Uterus (tissue), 4 donors: ENCODE measurements around the gene CFAP65. TPM values are rescaled to one million over a fixed set of nuclear protein-coding genes. Genes with fewer than 3 reads are reported as not detected.
A peak's percentile ranks its signal among the peaks of the same experiment; 100 is the strongest.

Experiments used
- DNase-seq, 2 donors: peaks; one replicate each; pipeline ENCODE4 v3.0.0-alpha.2; 2019 to 2020
- H3K27ac ChIP-seq, 2 donors: fragments of 200-600 bp; sonication (generic); 1 replicate in 1 of 2; 2 replicates in 1 of 2; pipeline ENCODE4 v1.5.1; 2016 to 2018
- H3K27me3 ChIP-seq, 2 donors: fragments of 200-600 bp; sonication (generic); one replicate each; pipeline ENCODE4 v1.5.1; 2018 to 2019; ENCODE audit warnings: control low read depth in 1 of 2
- H3K36me3 ChIP-seq, 2 donors: fragments of 200-600 bp; sonication (generic); one replicate each; pipeline ENCODE4 v1.5.1; 2019; ENCODE audit warnings: control low read depth in 1 of 2
- H3K4me1 ChIP-seq, 2 donors: fragments of 200-600 bp; sonication (generic); one replicate each; pipeline ENCODE4 v1.5.1; 2018 to 2019; ENCODE audit warnings: control low read depth in 1 of 2
- H3K4me3 ChIP-seq, 2 donors: fragments of 200-600 bp; sonication (generic); 1 replicate in 1 of 2; 2 replicates in 1 of 2; pipeline ENCODE4 v1.5.1; 2018 to 2019; ENCODE audit warnings: mild to moderate bottlenecking in 1 of 2
- H3K9me3 ChIP-seq, 2 donors: fragments of 200-600 bp; sonication (generic); one replicate each; pipeline ENCODE4 v1.5.1; 2019; ENCODE audit warnings: control low read depth in 1 of 2
- POLR2A ChIP-seq, 2 donors: fragments of 450-650 bp; IDR thresholded peaks; one replicate each; pipeline ENCODE4 v1.6.1; 2016; ENCODE audit warnings: antibody characterized with exemption in 2 of 2, mild to moderate bottlenecking in 1 of 2, moderate library complexity in 1 of 2
- intact Hi-C: fragments of 100-400 bp; cut with DNase I; formaldehyde crosslinking; loops from one replicate; pipeline ENCODE4 v1.15.1; 2023; ENCODE audit warnings: low total_unique reads
- total RNA-seq, 4 donors: library from RNA; depleted of rRNA in 3 of 4; stranded (reverse); fragments of >200 nt in 3 of 4; gene quantifications; one replicate each; pipeline versions ENCODE4 v1.1.0 to v1.2.4, GENCODE V29; 2014 to 2023
- TF ChIP-seq, protein P1 (sequence below), 4 experiments: fragments of 200-600 bp in 2 of 4; fragments of 450-650 bp in 2 of 4; sonication (generic) in 2 of 4; IDR thresholded peaks; one replicate each; pipeline ENCODE4 v1.5.1; 2016 to 2019; ENCODE audit warnings: antibody characterized with exemption in 4 of 4, mild to moderate bottlenecking in 2 of 4, moderate library complexity in 1 of 4
- donor health status: DM: yes; HTN: yes; CAD: no.

Gene CFAP65
- total RNA-seq, 4 donors from 2014 or later = 0.21 to 3.5 (median 1.9) TPM

DNA sequence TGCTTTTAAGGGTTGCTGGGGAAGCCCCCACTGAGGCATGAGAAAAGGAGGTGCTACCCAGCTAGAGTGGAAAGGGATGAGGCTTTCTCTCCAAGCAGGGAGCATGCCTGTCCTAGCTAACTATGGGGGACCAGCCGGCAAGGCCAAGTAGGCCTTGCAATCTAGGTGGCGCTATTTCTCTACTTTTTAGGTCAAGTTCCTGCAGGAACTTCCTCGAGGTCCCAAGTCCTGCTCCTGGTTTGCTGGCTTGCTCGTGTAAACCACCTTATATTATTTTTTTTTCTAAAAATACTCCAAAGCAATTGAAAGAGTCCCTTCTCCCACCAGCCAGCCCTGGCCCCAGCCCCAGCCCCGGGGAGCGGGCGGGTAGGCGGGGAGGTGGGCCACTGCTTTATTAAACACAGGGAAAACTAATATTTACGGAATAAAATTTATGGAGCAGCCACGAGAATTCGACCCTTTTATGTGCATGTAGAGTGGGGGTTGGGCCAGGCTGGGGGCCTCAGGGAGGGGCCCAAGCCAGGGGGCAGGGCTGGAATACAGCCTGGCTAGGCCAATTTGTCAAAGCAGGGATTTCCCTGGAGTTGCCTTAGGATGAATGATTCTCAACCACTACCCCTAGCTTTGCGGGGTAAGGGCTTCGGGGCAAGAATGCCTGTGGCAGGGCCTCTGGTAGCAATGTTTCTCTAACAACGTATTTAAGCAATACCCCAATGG is 32.3 kb upstream of the CFAP65 start:
- Histone ChIP-seq H3K4me1 (no peaks in the 10 kb centered on the region), H3K27me3 (no peaks in the 10 kb centered on the region), H3K27ac (no peak overlapping the region), H3K9me3 (no peaks in the 10 kb centered on the region), H3K4me3 (no peak overlapping the region), H3K36me3 (no peaks in the 10 kb centered on the region)
- TF ChIP-seq, protein P1, sequence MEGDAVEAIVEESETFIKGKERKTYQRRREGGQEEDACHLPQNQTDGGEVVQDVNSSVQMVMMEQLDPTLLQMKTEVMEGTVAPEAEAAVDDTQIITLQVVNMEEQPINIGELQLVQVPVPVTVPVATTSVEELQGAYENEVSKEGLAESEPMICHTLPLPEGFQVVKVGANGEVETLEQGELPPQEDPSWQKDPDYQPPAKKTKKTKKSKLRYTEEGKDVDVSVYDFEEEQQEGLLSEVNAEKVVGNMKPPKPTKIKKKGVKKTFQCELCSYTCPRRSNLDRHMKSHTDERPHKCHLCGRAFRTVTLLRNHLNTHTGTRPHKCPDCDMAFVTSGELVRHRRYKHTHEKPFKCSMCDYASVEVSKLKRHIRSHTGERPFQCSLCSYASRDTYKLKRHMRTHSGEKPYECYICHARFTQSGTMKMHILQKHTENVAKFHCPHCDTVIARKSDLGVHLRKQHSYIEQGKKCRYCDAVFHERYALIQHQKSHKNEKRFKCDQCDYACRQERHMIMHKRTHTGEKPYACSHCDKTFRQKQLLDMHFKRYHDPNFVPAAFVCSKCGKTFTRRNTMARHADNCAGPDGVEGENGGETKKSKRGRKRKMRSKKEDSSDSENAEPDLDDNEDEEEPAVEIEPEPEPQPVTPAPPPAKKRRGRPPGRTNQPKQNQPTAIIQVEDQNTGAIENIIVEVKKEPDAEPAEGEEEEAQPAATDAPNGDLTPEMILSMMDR (IDR thresholded peaks at IDR 0.05) = peak in 2 of 4 experiments; percentile 12 to 24
- TF ChIP-seq POLR2A (IDR thresholded peaks at IDR 0.05) = no peak
- intact Hi-C loops = no loop called here
- DNase-seq = no peak

DNA sequence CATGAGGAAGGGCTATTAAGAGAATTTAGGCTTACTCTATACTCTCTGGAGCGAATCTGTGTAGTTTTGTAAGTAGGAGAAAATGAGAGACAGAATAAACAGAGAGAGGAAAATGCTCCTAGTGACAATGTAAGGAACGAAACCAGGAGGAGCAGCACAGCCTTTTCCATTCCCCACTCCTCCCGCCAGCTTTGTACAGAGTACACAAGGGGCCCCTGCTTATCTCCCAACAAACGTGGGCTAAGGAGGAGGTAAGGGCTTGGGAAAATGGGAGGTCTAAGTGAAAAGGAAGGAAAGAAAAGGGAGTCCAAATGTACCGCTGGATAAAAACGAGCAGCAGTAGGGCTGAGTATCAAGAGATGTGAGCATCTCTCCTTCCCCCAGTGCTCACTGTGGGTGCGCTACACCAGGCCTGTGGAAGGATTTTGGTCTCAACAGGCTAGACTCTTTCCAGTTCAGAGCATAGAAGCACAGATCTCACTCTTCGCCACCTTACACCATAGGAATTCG is 31.5 kb upstream of the CFAP65 start:
- Histone ChIP-seq H3K27me3 (no peaks in the 10 kb centered on the region), H3K9me3 (no peaks in the 10 kb centered on the region), H3K27ac (no peak overlapping the region), H3K36me3 (no peaks in the 10 kb centered on the region), H3K4me3 (no peak overlapping the region), H3K4me1 (no peaks in the 10 kb centered on the region)
- DNase-seq = no peak
- intact Hi-C loops = no loop called here
- TF ChIP-seq, protein P1 (IDR thresholded peaks at IDR 0.05) = no peak
- TF ChIP-seq POLR2A (IDR thresholded peaks at IDR 0.05) = no peak

GRCh38 chr2:219071131-219071816 is 30.0 kb upstream of the CFAP65 start:
- intact Hi-C loops = no loop called here
- no peaks in the 10 kb centered on the region for H3K36me3 ChIP-seq

DNA sequence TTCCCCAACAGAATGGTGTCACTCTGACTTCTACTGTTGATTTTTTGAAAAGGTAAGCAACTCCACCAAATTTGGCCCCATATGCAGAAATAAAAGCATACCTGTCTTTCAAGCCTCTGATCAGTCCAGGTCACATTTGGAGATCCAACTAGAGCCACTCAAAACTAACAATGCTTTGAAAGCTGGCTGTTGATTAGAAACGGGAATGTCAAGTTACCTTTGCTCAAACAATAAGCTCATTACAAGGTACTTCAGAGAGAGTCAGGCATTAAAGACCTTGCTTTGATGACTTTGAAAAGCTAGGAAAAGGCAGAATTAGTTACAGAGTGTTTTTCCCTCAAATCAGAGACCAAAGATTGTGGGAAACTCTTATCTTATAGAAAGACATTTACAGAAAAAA is 24.2 kb upstream of the CFAP65 start:
- no peak overlapping the region for H3K27ac ChIP-seq
- H3K27me3 ChIP-seq = peaks cover 7 to 13% of the 10 kb centered on the region in 2 donors
- TF ChIP-seq, protein P1 (IDR thresholded peaks at IDR 0.05) = no peak
- intact Hi-C loops = no loop called here
- no peak for DNase-seq
- H3K9me3 ChIP-seq = no peaks in the 10 kb centered on the region
- H3K36me3 ChIP-seq = no peaks in the 10 kb centered on the region
- H3K4me3 ChIP-seq = no peak overlapping the region
- peaks cover 0 to 6% of the 10 kb centered on the region in 2 donors for H3K4me1 ChIP-seq

More at GRCh38 chr2:219071131-219071816, 30.0 kb upstream of the CFAP65 start:
- DNase-seq = no peak
- H3K27ac ChIP-seq = no peak overlapping the region
- H3K27me3 ChIP-seq = no peaks in the 10 kb centered on the region
- no peaks in the 10 kb centered on the region for H3K4me1 ChIP-seq
- no peak overlapping the region for H3K4me3 ChIP-seq
- no peak for TF ChIP-seq POLR2A (IDR thresholded peaks at IDR 0.05)
- TF ChIP-seq, protein P1 (IDR thresholded peaks at IDR 0.05) = no peak
- H3K9me3 ChIP-seq = no peaks in the 10 kb centered on the region

- H3K4me3 ChIP-seq = no peak overlapping the region
- H3K9me3 ChIP-seq = no peaks in the 10 kb centered on the region
- peaks cover 18 to 39% of the 10 kb centered on the region in 2 donors for H3K27me3 ChIP-seq
- no peak for TF ChIP-seq POLR2A (IDR thresholded peaks at IDR 0.05)
- TF ChIP-seq, protein P1 (IDR thresholded peaks at IDR 0.05) = no peak
- no peaks in the 10 kb centered on the region for H3K36me3 ChIP-seq
- intact Hi-C loops = no loop called here
- no peak for DNase-seq
- peaks cover 0 to 33% of the 10 kb centered on the region in 2 donors for H3K4me1 ChIP-seq
- H3K27ac ChIP-seq = no peak overlapping the region
Measured at GRCh38 chr2:219062081-219062480, 20.8 kb upstream of the CFAP65 start.
